Posterior vena cava (tissue), 2 donors: Measurements from ENCODE around the gene MAP4K3. TPM values are rescaled to one million over a fixed set of nuclear protein-coding genes. Genes with fewer than 3 reads are reported as not detected.

Experiments
- DNase-seq: peaks from one replicate; pipeline ENCODE4 v3.0.0-alpha.2; 2020; ENCODE audit warnings: low spot score
- intact Hi-C, 2 donors: fragments of 100-400 bp; cut with DNase I; formaldehyde crosslinking; loops; one replicate each; pipeline versions ENCODE4 v1.14.1 to v1.14.2; 2022 to 2023
- total RNA-seq, 2 donors: library from RNA; stranded (reverse); fragmentation: NEBNext Ultra II Directional; extraction: Animal tissue kit (Norgen Biotek cat#: 25700); gene quantifications; one replicate each; pipeline ENCODE4 v1.2.1, GENCODE V29; 2021
- donor health status: DM: yes; HTN: yes; CAD: no.
- donor health status: DM: yes; HTN: yes; CAD: no.

MAP4K3 gene
- total RNA-seq, 2 donors from 2014 or later = 24.7 to 47.4 TPM

GRCh38 chr2:39447266-39448168 is 10.4 kb upstream of the MAP4K3 start:
- intact Hi-C loops = no loop called here
- no peak for DNase-seq

GRCh38 chr2:39445934-39446333 is 8.8 kb upstream of the MAP4K3 start:
- intact Hi-C loops = no loop called here
- no peak for DNase-seq

- intact Hi-C loops = no loop called here
- DNase-seq = no peak
These were observed 5.9 kb upstream of the MAP4K3 start for GRCh38 chr2:39443009-39443408.

GRCh38 chr2:39437522-39438296 is 624 bp upstream of the MAP4K3 start:
- intact Hi-C loops = loop anchor here in 1 of 2 donors (5.0 kb wide), 1 partner anchor 75 kb away; no protein-coding TSS in a partner anchor
- DNase-seq = peak; percentile 82

- peak; percentile 81 for DNase-seq
- intact Hi-C loops = loop anchor here in 1 of 2 donors (5.0 kb wide), 1 partner anchor 76 kb away; no protein-coding TSS in a partner anchor
These were observed 1.1 kb downstream of the MAP4K3 start for GRCh38 chr2:39435741-39436591.

- intact Hi-C loops = loop anchor here in 1 of 2 donors (5.0 kb wide), 1 partner anchor 77 kb away; no protein-coding TSS in a partner anchor
These were observed 1.9 kb downstream of the MAP4K3 start for GRCh38 chr2:39435234-39435633.

GRCh38 chr2:39434233-39434897 is 2.7 kb downstream of the MAP4K3 start:
- no peak for DNase-seq
- intact Hi-C loops = no loop called here

More at GRCh38 chr2:39435234-39435633, 1.9 kb downstream of the MAP4K3 start:
- no peak for DNase-seq

- intact Hi-C loops = no loop called here
- DNase-seq = no peak
These were observed 3.4 kb downstream of the MAP4K3 start for GRCh38 chr2:39433586-39434195.

- intact Hi-C loops = no loop called here
- no peak for DNase-seq
These were observed 4.4 kb downstream of the MAP4K3 start for GRCh38 chr2:39432701-39433100.

GRCh38 chr2:39431592-39432316 is 5.3 kb downstream of the MAP4K3 start:
- DNase-seq = no peak
- intact Hi-C loops = no loop called here

- no peak for DNase-seq
- intact Hi-C loops = no loop called here
These were observed 7.3 kb downstream of the MAP4K3 start for GRCh38 chr2:39429746-39430145.

- intact Hi-C loops = no loop called here
- DNase-seq = no peak
These were observed 12.1 kb downstream of the MAP4K3 start for GRCh38 chr2:39424951-39425350.

GRCh38 chr2:39422700-39423099 is 14.4 kb downstream of the MAP4K3 start:
- no peak for DNase-seq

GRCh38 chr2:39421354-39421753 is 15.7 kb downstream of the MAP4K3 start:
- intact Hi-C loops = loop anchor here in 1 of 2 donors (2.0 kb wide), 1 partner anchor 19 kb away; no protein-coding TSS in a partner anchor

More at GRCh38 chr2:39422700-39423099, 14.4 kb downstream of the MAP4K3 start:
- intact Hi-C loops = no loop called here

GRCh38 chr2:39419282-39420223 is 17.5 kb downstream of the MAP4K3 start:
- intact Hi-C loops = loop anchor here in 1 of 2 donors (2.0 kb wide), 1 partner anchor 17 kb away; no protein-coding TSS in a partner anchor
- no peak for DNase-seq

More at GRCh38 chr2:39421354-39421753, 15.7 kb downstream of the MAP4K3 start:
- DNase-seq = no peak

GRCh38 chr2:39418491-39418890 is 18.6 kb downstream of the MAP4K3 start:
- intact Hi-C loops = no loop called here
- no peak for DNase-seq
